ENCODE measurements around the gene SRPK1.

GRCh38 chr6:35916056-35916455, 4.8 kb downstream of the SRPK1 start:
- TF ChIP-seq CTCF (IDR thresholded peaks at IDR 0.05; ENCODE audit: low read length): no peak
- no peak for TF ChIP-seq EZH2 (optimal IDR thresholded peaks at IDR 0.05; ENCODE audit: low read depth, low read length)
